DND-41 (cell line): ENCODE results near the gene ADCY1.
"Not testable (repeated sequence)": the region's sequence is repeated elsewhere in the genome, so short reads cannot be mapped to it uniquely, and the experiment has no call there.

ENCODE experiments used
- ATAC-seq: fragments of 200-7000 bp; cut with Tn5 transposase; 3 replicates; pipeline ENCODE4 v1.9.1; 2021; ENCODE audit warnings: low read depth; ENCODE audit not compliant: insufficient read depth
- DNase-seq: peaks from one replicate; pipeline ENCODE4 v3.0.0-alpha.2; 2020
- H2AFZ ChIP-seq: 2 replicates; pipeline ENCODE4 v1.6.0; 2012; ENCODE audit warnings: low read depth, low read length
- H3K27ac ChIP-seq: 2 replicates; pipeline ENCODE4 v1.5.1; 2012; ENCODE audit warnings: low read length, inconsistent platforms
- H3K27me3 ChIP-seq: fragments of 200-600 bp; sonication (generic); 2 replicates; pipeline ENCODE4 v1.6.0; 2012; ENCODE audit warnings: low read length, mild to moderate bottlenecking, inconsistent platforms; ENCODE audit not compliant: insufficient read depth, poor library complexity
- H3K36me3 ChIP-seq: 2 replicates; pipeline ENCODE4 v1.5.1; 2012; ENCODE audit warnings: low read length, inconsistent platforms; ENCODE audit not compliant: insufficient read depth
- H3K4me1 ChIP-seq: 2 replicates; pipeline ENCODE4 v1.5.1; 2012; ENCODE audit warnings: mild to moderate bottlenecking, low read length; ENCODE audit not compliant: insufficient read depth
- H3K4me2 ChIP-seq: 2 replicates; pipeline ENCODE4 v1.6.0; 2012; ENCODE audit warnings: mild to moderate bottlenecking, moderate library complexity, low read length, inconsistent platforms; ENCODE audit not compliant: insufficient read depth
- H3K4me3 ChIP-seq, 2 experiments: fragments of 200-600 bp in 1 of 2; shearing (Covaris generic) in 1 of 2; 2 replicates each; pipeline ENCODE4 v1.5.1; 2012 to 2016; ENCODE audit warnings: inconsistent platforms in 2 of 2, low read length in 2 of 2, mild to moderate bottlenecking in 2 of 2, low read depth in 1 of 2, moderate library complexity in 1 of 2
- H3K79me2 ChIP-seq: 2 replicates; pipeline ENCODE4 v1.6.0; 2012; ENCODE audit warnings: low read length, inconsistent platforms; ENCODE audit not compliant: insufficient read depth
- H3K9ac ChIP-seq: 2 replicates; pipeline ENCODE4 v1.6.0; 2012; ENCODE audit warnings: low read depth, mild to moderate bottlenecking, inconsistent platforms, low read length, moderate library complexity
- H3K9me3 ChIP-seq: 2 replicates; pipeline ENCODE4 v1.5.1; 2012; ENCODE audit warnings: low read length, moderate library complexity, mild to moderate bottlenecking, inconsistent platforms; ENCODE audit not compliant: insufficient read depth, severe bottlenecking
- H4K20me1 ChIP-seq: 2 replicates; pipeline ENCODE4 v1.6.0; 2012; ENCODE audit warnings: low read length; ENCODE audit not compliant: insufficient read depth
- CTCF ChIP-seq: IDR thresholded peaks from 2 replicates; pipeline ENCODE4 v1.5.1; 2012; ENCODE audit warnings: borderline replicate concordance, low read length, moderate library complexity, mild to moderate bottlenecking; ENCODE audit not compliant: poor library complexity, severe bottlenecking; ENCODE audit errors: extremely low read depth
- EZH2 ChIP-seq: IDR thresholded peaks from 3 replicates; pipeline ENCODE4 v1.6.1; 2012; ENCODE audit warnings: borderline replicate concordance, low read depth, mild to moderate bottlenecking, moderate library complexity, low read length, inconsistent platforms; ENCODE audit not compliant: severe bottlenecking

ADCY1 gene

DNA sequence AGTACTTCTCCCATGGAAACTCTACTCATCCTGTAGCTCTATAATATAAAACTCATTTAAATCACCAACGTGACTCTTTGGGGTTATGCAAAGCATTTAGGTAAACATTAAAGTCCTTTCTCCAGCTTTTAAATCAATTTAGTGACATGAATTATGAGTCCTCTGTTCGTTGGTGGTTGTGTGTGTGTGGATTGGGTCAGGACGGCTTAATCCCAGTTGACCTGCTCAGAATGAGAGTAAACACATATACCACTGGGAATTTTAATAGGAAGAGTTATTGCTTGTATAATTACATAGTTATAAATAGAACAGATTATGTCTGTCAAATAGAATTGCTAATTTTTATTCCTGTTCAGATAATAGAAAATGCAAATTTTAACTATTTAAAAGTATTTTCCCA is 30.7 kb upstream of the ADCY1 start:
- no peaks in the 10 kb centered on the region for H3K36me3 ChIP-seq
- no peak overlapping the region for H3K4me3 ChIP-seq
- DNase-seq = no peak
- H3K27me3 ChIP-seq = no peaks in the 10 kb centered on the region
- H3K9me3 ChIP-seq = no peaks in the 10 kb centered on the region
- no peaks in the 10 kb centered on the region for H3K4me1 ChIP-seq
- no peak for ATAC-seq
- no peaks in the 10 kb centered on the region for H4K20me1 ChIP-seq
- no peak overlapping the region for H3K9ac ChIP-seq
- no peaks in the 10 kb centered on the region for H3K79me2 ChIP-seq
- H3K27ac ChIP-seq = no peak overlapping the region
- no peak overlapping the region for H2AFZ ChIP-seq
- no peak overlapping the region for H3K4me2 ChIP-seq
- TF ChIP-seq CTCF = no peak
- TF ChIP-seq EZH2 = no peak

- H3K27me3 ChIP-seq, ATAC-seq, H4K20me1 ChIP-seq, H3K79me2 ChIP-seq, H3K36me3 ChIP-seq, H3K4me2 ChIP-seq, H2AFZ ChIP-seq, H3K9ac ChIP-seq, H3K27ac ChIP-seq, H3K4me1 ChIP-seq, H3K9me3 ChIP-seq, H3K4me3 ChIP-seq, DNase-seq: not testable (repeated sequence)
Measured at GRCh38 chr7:45545105-45545710, 29.0 kb upstream of the ADCY1 start.

GRCh38 chr7:45548917-45549316 is 25.3 kb upstream of the ADCY1 start:
- H3K9me3 ChIP-seq, DNase-seq, H3K27me3 ChIP-seq, ATAC-seq, H3K4me1 ChIP-seq, H4K20me1 ChIP-seq, H3K27ac ChIP-seq, H3K4me2 ChIP-seq, H3K9ac ChIP-seq, H3K4me3 ChIP-seq, H3K36me3 ChIP-seq, H3K79me2 ChIP-seq, H2AFZ ChIP-seq: not testable (repeated sequence)

- ATAC-seq = no peak
- Histone ChIP-seq H2AFZ (no peak overlapping the region), H3K79me2 (no peaks in the 10 kb centered on the region), H3K4me2 (no peak overlapping the region), H3K36me3 (no peaks in the 10 kb centered on the region), H3K4me3 (no peak overlapping the region), H3K9ac (no peak overlapping the region), H3K27ac (no peak overlapping the region), H3K9me3 (peaks cover 5% of the 10 kb centered on the region), H4K20me1 (no peaks in the 10 kb centered on the region), H3K27me3 (no peaks in the 10 kb centered on the region), H3K4me1 (no peaks in the 10 kb centered on the region)
- DNase-seq = no peak
- no peak for TF ChIP-seq EZH2
- no peak for TF ChIP-seq CTCF
Measured at GRCh38 chr7:45563401-45563800, 10.8 kb upstream of the ADCY1 start.
